CD14-positive monocyte (primary cell): ENCODE data around the gene L3MBTL4. TPM values are rescaled to one million over a fixed set of nuclear protein-coding genes. Genes with fewer than 3 reads are reported as not detected.
"Not testable (repeated sequence)": the region's sequence is repeated elsewhere in the genome, so short reads cannot be mapped to it uniquely, and the experiment has no call there.

Source experiments
- DNase-seq, 3 donors: peaks; one replicate each; pipeline ENCODE4 v3.0.0-alpha.2; 2011 to 2022
- H2AFZ ChIP-seq: 2 replicates; pipeline ENCODE4 v1.6.0; 2012; ENCODE audit warnings: mild to moderate bottlenecking, low read depth, low read length, inconsistent platforms; ENCODE audit not compliant: insufficient read depth, poor library complexity, severe bottlenecking
- H3K27ac ChIP-seq, 2 donors: 1 replicate in 1 of 2; 2 replicates in 1 of 2; pipeline ENCODE4 v1.5.1; 2012 to 2013; ENCODE audit warnings: low read length in 2 of 2, control low read depth in 1 of 2, inconsistent platforms in 1 of 2, low read depth in 1 of 2, mild to moderate bottlenecking in 1 of 2
- H3K27me3 ChIP-seq, 2 donors: one replicate each; pipeline versions ENCODE4 v1.6.0 to v1.6.1; 2011 to 2013; ENCODE audit warnings: low read length in 2 of 2; ENCODE audit not compliant: control insufficient read depth in 2 of 2, insufficient read depth in 2 of 2
- H3K36me3 ChIP-seq, 2 donors: replicated peaks in 1 of 2; 1 replicate in 1 of 2; 2 replicates in 1 of 2; pipeline versions ENCODE4 v1.5.1 to v1.6.1; 2012 to 2013; ENCODE audit warnings: low read length in 2 of 2, control low read depth in 1 of 2, inconsistent platforms in 1 of 2, mild to moderate bottlenecking in 1 of 2; ENCODE audit not compliant: insufficient read depth in 2 of 2, control insufficient read depth in 1 of 2
- H3K4me1 ChIP-seq, 2 donors: 1 replicate in 1 of 2; 2 replicates in 1 of 2; pipeline versions ENCODE4 v1.5.1 to v1.6.1; 2012 to 2013; ENCODE audit warnings: low read length in 2 of 2, control low read depth in 1 of 2, inconsistent platforms in 1 of 2, mild to moderate bottlenecking in 1 of 2, moderate library complexity in 1 of 2; ENCODE audit not compliant: insufficient read depth in 2 of 2, control insufficient read depth in 1 of 2
- H3K4me2 ChIP-seq: replicated peaks from 2 replicates; pipeline ENCODE3; 2012; ENCODE audit warnings: low read length, moderate library complexity, mild to moderate bottlenecking; ENCODE audit not compliant: poor library complexity, severe bottlenecking; ENCODE audit errors: extremely low read depth
- H3K4me3 ChIP-seq, 3 experiments: fragments of 200-600 bp in 1 of 3; sonication (generic) in 1 of 3; replicated peaks in 1 of 3; 1 replicate in 2 of 3; 2 replicates in 1 of 3; pipeline ENCODE4 v1.5.1; 2011 to 2013; ENCODE audit warnings: low read length in 3 of 3, mild to moderate bottlenecking in 3 of 3, control low read depth in 2 of 3, low read depth in 2 of 3, inconsistent platforms in 1 of 3, moderate library complexity in 1 of 3
- H3K79me2 ChIP-seq: 2 replicates; pipeline ENCODE4 v1.6.0; 2012; ENCODE audit warnings: mild to moderate bottlenecking, control low read depth, inconsistent platforms, low read length, moderate library complexity; ENCODE audit not compliant: insufficient read depth
- H3K9ac ChIP-seq: 2 replicates; pipeline ENCODE4 v1.6.0; 2017; ENCODE audit warnings: low read length, mild to moderate bottlenecking; ENCODE audit not compliant: insufficient read depth, poor library complexity, severe bottlenecking
- H3K9me3 ChIP-seq, 2 donors: replicated peaks in 1 of 2; 1 replicate in 1 of 2; 2 replicates in 1 of 2; pipeline versions ENCODE4 v1.5.1 to v1.6.1; 2012 to 2013; ENCODE audit warnings: low read length in 2 of 2, control low read depth in 1 of 2; ENCODE audit not compliant: control insufficient read depth in 1 of 2, insufficient read depth in 1 of 2
- H4K20me1 ChIP-seq: 2 replicates; pipeline ENCODE4 v1.6.0; 2012; ENCODE audit warnings: mild to moderate bottlenecking, low read length, control low read depth, moderate library complexity; ENCODE audit not compliant: insufficient read depth
- H3K27ac Mint-ChIP-seq, 7 donors: one replicate each; pipeline ENCODE4 v1.8.0; 2020; ENCODE audit warnings: mild to moderate bottlenecking in 7 of 7, mixed read lengths in 7 of 7, moderate library complexity in 6 of 7, inconsistent platforms in 2 of 7
- H3K27me3 Mint-ChIP-seq, 3 donors: one replicate each; pipeline ENCODE4 v1.8.0; 2021 to 2022; ENCODE audit warnings: low read depth in 3 of 3, mild to moderate bottlenecking in 3 of 3, mixed read lengths in 3 of 3, moderate library complexity in 3 of 3, inconsistent platforms in 1 of 3
- H3K36me3 Mint-ChIP-seq, 2 donors: one replicate each; pipeline ENCODE4 v1.8.0; 2020; ENCODE audit warnings: mixed read lengths in 2 of 2, inconsistent platforms in 1 of 2, mild to moderate bottlenecking in 1 of 2
- H3K4me1 Mint-ChIP-seq: one replicate; pipeline ENCODE4 v1.8.0; 2020; ENCODE audit warnings: mild to moderate bottlenecking, mixed read lengths
- H3K4me3 Mint-ChIP-seq, 2 donors: one replicate each; pipeline ENCODE4 v1.8.0; 2020; ENCODE audit warnings: mild to moderate bottlenecking in 2 of 2, mixed read lengths in 2 of 2, moderate library complexity in 1 of 2
- H3K9me3 Mint-ChIP-seq, 7 donors: one replicate each; pipeline ENCODE4 v1.8.0; 2020 to 2022; ENCODE audit warnings: mixed read lengths in 7 of 7, mild to moderate bottlenecking in 6 of 7, moderate library complexity in 6 of 7, inconsistent platforms in 2 of 7
- CTCF ChIP-seq: fragments of 200-600 bp; IDR thresholded peaks from one replicate; pipeline ENCODE4 v1.8.0; 2022; ENCODE audit warnings: antibody characterized with exemption, mild to moderate bottlenecking
- WGBS: methylation state at CpG from one replicate; pipeline ENCODE4 v1.1.5; 2013; ENCODE audit warnings: missing lambda C conversion rate; ENCODE audit not compliant: insufficient coverage; 5-methylcytosine and 5-hydroxymethylcytosine counted together
- intact Hi-C, 2 donors: fragments of 100-400 bp; cut with micrococcal nuclease; formaldehyde crosslinking; loops; one replicate each; pipeline versions ENCODE4 v1.15.0 to v1.15.1; 2023
- polyA plus RNA-seq, 3 donors: library from polyadenylated mRNA; depleted of rRNA in 1 of 3; unstranded in 2 of 3; stranded (reverse) in 1 of 3; fragments of 300-500 nt in 2 of 3; fragments of >200 nt in 1 of 3; fragmentation: Illumina TruSeq in 2 of 3; gene quantifications; 1 replicate in 2 of 3; 2 replicates in 1 of 3; pipeline ENCODE4 v1.2.3, GENCODE V29; 2012 to 2021

Gene L3MBTL4
- polyA plus RNA-seq, 3 donors = 0.55 to 1.2 (median 0.72) TPM

- WGBS = 93% methylated on average over 2 of the region's 2 CpGs
- Histone ChIP-seq H3K36me3 (no peaks in the 10 kb centered on the region), H3K4me1 (no peaks in the 10 kb centered on the region), H3K4me3 (no peak overlapping the region), H3K9me3 (peaks cover 0 to 19% of the 10 kb centered on the region in 2 donors), H3K27me3 (no peaks in the 10 kb centered on the region), H2AFZ (no peak overlapping the region), H3K4me2 (no peak overlapping the region), H4K20me1 (no peaks in the 10 kb centered on the region), H3K27ac (no peak overlapping the region), H3K79me2 (no peaks in the 10 kb centered on the region), H3K9ac (no peak overlapping the region)
- Mint-ChIP-seq H3K27ac (peak overlapping the region in 1 of 7 donors; percentile 37), H3K4me3 (no peak overlapping the region), H3K4me1 (no peaks in the 10 kb centered on the region), H3K9me3 (peaks cover 0 to 2% (median 0%) of the 10 kb centered on the region in 7 donors), H3K27me3 (no peaks in the 10 kb centered on the region), H3K36me3 (no peaks in the 10 kb centered on the region)
- intact Hi-C loops = no loop called here
- no peak for TF ChIP-seq CTCF
- no peak for DNase-seq
Measured at GRCh38 chr18:6194640-6195039, 220.1 kb downstream of the L3MBTL4 start.

GRCh38 chr18:6185782-6186181, 228.9 kb downstream of the L3MBTL4 start:
- H3K27ac ChIP-seq, H3K27me3 ChIP-seq, intact Hi-C loops, H2AFZ ChIP-seq, H3K4me3 ChIP-seq, H3K27me3 Mint-ChIP-seq, H3K4me1 ChIP-seq, H3K9ac ChIP-seq, H3K4me1 Mint-ChIP-seq, H3K4me2 ChIP-seq, DNase-seq, H3K79me2 ChIP-seq, H4K20me1 ChIP-seq, H3K27ac Mint-ChIP-seq, H3K4me3 Mint-ChIP-seq, H3K36me3 Mint-ChIP-seq, H3K36me3 ChIP-seq: not testable (repeated sequence)
- H3K9me3 ChIP-seq = peaks cover 6 to 27% of the 10 kb centered on the region in 2 donors
- whole genome bisulfite sequencing = 86% methylated on average over 1 of the region's 3 CpGs
- peaks cover 2 to 23% (median 14%) of the 10 kb centered on the region in 7 donors for H3K9me3 Mint-ChIP-seq
